Activated CD8-positive, alpha-beta memory T cell treated with anti-CD3 and anti-CD28 coated beads, Interleukin-2, amount 50 U/mL, for 1 hour (primary cell): Measurements from ENCODE around the gene SNX10.

Experiments used
- DNase-seq: peaks from one replicate; pipeline ENCODE4 v3.0.0-alpha.2; 2020; ENCODE audit errors: extremely low read depth

SNX10 gene

DNA sequence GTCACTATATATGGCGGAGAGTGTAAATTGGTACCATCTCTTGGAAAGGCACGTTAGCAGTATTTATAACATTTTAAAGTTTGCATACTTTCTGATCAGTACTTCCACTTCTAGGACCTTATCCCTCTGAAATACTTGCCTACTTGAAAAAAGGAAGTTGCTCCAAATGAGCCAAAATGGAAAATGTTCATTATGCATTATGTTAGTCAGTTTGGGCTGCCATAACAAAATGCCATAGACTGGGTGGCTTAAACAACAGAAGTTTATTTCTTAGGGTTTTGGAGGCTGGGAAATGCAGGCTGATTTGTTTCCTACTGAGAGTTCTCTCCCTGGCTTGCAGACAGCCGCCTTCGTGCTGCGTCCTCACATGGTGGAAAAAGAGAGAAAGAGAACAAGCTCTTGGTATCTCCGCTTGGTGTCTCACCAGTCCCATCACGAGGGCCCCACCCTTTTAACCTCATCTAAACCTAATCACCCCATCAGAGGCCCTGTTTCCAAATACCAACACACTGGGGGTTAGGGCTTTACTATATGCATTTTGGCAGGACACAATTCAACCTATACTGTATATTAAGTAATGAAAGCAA, 6.9 kb downstream of the SNX10 start:
- DNase-seq = no peak

DNA sequence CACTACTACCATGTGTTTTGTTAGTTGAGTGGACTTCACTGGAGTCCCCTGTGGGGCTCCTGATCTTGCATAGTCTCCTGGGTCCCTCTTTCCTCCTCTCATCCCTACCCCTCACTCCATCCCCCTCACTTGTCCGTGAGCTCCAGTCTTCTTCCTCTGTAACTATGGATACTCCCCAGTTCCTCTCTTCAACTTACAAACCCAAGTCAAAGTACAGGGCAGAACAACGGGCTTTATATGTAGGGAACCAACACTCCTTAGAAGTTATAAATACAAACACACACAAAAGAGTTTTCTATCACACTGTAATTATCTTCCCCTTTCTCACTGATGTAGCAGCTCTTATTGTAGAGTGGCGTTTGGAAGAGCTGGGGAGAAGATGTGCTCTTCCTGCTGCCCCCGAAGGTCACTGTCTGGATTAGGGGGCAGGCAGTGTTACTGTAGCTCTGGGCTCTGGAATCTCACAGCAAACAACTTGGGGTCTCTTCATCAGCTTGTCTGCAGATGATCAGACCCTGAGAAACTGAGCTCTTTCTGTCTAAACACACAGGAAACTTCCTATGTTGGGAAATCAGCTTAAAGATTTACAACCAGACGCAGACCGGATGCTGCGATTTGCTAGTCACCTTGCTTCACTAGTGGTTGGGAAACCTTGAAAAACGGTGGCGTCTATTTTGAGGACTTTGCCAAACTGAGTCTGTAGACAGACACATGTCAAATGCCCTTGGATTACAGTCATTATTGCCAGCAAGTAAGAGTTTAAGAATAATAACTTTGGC, 13.6 kb downstream of the SNX10 start:
- DNase-seq = no peak

DNA sequence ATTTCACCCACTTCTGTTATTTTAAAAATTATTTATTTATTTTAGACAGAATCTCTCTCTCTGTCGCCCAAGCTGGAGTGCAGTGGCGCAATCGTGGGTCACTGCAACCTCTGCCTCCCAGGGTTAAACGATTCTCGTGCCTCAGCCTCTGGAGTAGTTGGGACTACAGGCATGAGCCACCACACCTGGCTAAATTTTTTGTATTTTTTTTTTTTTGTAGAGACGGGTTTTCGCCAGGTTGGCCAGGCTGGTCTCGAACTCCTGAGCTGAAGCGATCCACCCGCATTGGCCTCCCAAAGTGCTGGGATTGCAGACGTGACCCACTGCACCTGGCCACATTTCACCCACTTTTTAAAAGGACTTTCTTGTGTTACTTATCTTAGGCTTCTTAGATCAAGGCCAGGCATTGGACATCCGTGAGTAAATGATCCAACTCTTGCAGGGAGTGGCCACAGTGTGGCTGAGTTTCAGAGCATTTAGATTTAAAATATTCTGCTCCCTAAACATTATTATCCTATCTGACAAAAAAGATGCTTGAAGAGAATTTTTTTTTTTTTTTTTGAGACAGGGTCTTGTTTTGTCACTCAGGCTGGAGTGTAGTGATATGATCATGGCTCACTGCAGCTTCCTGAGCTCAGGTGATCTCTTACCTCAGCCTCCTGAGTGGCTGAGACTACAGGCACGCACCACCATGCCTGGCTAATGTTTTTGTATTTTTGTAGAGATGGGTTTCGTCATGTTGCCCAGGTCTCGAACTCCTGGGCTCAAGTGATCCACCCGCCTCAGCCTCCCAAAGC, 14.4 kb downstream of the SNX10 start:
- no peak for DNase-seq

DNA sequence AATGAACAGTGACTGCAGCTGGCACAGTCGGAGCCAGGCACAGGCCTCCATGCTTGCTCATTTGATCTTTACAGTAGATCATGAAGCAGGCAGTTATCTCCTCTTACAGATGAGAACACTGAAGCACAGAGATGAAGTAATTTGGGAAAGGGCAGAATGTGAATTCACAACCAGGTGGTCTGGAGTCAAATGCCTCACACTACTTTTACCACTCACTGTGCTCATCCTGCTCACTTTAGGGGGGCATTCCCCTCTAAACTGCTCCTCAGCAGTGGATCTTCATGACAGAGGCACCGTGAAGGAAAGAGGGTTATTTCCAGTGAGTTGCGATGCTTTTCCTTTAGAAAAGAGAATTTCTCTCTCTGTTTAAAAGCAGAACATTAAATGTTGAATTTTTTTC, 15.1 kb downstream of the SNX10 start:
- no peak for DNase-seq

DNA sequence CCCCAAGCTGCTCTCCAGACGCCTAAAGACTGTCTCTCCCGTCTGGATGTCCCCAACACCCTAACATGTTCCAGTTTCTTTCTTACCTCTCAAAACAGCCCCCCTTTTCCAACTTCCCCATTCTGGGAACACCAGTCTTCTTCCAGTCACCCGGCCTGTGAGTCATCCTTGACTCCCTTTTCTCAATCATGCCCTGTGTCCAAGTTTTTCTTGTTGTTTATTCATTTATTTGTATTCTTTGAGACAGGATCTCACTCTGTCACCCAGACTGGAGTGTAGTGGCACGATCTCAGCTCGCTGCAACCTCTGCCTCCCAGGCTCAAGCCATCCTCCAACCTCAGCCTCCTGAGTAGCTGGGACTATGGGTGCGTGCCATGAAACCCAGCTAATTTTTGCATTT, 15.6 kb downstream of the SNX10 start:
- DNase-seq = no peak

DNA sequence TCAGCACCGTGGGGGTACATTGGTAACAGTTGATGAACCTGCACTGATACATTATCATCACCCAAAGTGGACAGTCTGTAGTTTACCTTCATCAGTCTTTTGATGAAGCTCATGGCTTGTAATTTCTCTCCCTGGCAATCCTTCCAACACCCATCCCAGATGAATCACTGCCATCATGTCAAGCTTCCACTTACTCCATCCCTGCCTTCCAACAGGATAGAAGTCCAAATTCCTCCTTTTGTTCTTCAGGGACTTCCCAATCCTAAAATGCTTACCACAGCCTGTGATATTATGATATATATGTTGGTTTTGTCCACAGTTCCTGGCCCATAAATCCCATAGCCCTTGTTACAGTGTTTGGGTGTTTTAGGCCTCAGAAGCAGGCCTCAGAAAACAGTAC, 16.1 kb downstream of the SNX10 start:
- DNase-seq = no peak

DNA sequence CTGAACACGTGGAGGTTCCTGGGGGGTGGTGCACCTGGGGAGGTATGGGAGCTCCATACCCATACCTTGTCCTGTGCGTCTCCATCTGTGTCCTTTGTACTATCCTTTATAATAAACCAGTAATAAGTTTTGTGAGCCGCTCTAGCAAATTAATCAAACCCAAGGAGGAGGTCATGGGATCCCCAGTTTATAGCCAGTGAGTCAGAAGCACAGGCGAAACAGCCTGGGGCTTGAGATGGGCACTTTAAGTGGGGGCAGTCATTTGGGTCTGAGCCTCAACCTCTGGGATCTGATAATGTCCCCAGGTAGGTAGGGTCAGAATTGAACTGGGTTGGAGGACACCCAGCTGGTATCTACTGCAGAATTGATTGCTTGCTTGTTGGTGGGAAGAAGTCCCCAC, 16.9 kb downstream of the SNX10 start:
- DNase-seq = no peak

DNA sequence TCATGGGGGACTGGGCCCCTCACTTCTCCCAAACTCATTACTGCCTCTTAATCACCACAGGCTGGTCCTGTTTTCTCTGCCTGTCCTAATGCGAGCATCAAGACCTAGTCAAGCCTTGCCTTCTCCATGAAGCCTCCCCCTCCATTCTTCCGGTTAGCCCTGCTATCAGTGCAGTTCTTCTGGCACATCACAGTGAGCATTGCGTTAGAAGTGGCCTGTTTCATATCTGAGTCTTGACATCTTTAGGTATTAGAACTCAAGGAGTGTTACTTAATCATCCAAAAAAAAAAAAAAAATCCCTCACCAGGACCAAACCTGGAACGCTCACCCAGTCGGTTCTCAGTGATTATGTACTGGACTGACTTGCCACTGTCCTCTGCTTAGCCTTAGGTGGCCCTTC, 17.4 kb downstream of the SNX10 start:
- no peak for DNase-seq

DNA sequence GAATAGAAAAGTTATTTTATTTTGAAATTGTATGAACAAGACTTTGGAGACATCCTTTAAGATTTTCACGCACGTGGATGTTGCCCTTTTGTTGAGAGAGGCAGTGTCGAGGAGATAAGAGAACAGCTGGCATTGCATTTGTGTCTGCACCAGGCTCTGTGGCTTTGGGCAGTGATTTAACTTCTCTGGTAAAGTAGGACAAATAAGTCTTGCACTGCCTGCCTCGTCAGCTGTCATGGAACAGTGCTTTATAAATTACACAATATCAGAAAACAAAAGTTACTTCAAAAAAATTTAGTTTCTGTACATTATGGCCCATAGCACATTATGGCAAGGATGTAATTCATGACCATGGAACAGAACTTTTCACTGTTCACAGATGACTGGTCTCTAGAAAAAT, 20.1 kb downstream of the SNX10 start:
- no peak for DNase-seq

DNA sequence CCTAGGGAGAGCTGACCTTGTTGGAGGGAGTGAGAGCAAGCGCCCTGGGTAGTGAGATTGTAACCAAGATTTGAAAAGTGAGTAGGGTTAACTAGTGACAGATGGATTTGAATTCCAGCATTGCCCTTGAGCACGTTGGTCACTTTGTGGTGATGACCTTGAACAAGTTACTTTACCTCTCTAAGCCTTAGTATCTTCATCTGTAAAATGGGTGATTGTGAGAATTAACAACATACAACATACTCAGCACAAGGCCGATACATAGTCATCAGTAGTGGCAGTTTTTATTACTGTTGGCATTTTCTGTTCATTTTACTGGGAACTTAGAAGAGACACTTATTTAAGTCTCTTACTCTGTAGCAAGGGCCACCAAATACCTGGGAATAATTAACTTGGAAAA, 25.5 kb downstream of the SNX10 start:
- DNase-seq = no peak

DNA sequence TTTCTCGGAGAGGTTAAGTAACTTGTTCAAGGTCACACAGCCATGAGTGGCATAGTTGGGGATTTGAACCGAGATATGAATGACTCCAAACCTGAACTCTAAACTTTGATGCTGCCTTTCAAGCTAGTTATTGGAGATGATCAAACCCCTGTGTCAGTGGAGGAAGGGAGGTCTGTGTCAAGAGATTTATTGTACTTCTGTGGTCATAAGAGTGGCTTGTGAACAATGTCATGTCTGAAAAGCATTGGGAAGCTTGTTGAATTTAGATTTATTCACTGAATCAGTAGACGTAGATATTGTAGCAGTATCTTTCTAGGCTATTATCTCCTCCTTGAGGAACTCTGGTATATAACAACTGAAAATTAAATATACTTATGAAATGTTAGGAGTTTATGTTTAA, 27.3 kb downstream of the SNX10 start:
- DNase-seq = no peak

DNA sequence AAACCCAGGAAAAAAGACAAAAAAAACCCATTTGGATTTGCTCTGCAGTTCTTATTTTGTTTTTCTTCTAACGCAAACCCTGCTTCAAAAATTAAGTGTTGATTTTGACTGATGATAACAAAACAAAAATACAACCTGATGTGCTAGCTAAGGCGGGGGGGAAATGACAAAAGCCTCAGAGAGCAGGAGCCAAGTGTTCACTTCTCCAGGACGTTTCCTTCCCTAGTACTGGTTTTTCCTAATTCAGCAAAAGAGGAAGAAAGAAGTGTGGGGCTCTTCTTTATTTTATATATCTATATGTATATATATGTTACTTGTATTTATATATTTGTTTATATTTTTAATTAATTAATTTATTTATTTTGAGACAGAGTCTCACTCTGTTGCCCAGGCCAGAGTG, 28.0 kb downstream of the SNX10 start:
- DNase-seq = no peak

DNA sequence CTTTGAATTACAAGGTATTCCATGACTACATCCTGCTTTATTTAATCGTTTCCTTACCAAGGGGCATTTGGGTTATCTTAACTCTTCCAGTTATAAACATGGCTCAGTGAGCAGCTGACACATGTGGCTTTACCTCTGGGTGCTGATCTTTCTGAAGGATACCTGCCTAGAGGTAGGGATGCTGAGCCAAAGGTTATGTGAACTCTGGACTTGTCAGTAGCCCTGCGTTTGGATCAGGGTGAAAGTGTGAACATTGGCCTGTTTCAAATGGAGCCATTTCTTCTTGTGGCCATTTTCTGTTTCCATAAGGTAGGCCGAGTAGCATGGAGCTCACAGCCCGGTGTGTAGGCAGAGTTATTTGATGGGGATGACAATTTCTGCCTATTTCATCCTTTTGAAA, 29.2 kb downstream of the SNX10 start:
- DNase-seq = no peak

DNA sequence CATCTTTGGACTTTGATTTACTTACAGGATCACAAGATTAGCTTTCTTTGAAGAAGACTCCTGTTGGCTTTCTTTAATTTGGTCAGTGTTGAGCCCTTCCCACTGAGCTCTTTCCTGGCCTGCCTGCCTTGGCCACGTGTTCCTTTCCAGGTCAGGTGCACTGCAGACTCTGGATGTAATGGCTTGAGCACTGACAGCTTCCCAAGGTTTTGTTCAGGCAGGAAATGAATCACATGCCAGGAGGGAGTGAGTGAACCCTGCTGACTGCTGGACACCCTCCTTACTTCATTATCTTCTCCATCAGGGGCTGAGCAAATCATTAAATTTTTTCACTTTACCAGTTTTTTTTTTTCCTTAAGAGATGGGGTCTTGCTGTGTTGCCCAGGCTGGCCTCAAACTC, 29.8 kb downstream of the SNX10 start:
- no peak for DNase-seq

DNA sequence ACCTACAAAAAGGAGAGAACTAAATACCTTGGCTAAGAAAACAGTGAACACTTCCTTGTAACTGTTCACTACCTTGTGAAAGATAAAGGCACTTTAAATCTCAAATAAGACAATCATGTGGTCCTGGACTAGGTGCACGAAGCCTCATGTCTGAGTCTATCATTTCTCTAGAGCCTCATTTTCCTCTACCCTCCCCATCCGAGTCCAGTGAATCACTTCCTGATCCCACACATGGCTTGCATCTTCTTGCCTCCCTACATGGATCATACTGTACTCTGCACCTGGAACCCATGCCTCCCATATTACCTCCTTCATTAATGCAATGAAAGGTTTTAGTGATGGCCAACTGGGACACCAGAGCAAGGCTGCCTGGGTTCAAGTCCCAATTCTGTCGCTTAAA, 34.5 kb downstream of the SNX10 start:
- no peak for DNase-seq

DNA sequence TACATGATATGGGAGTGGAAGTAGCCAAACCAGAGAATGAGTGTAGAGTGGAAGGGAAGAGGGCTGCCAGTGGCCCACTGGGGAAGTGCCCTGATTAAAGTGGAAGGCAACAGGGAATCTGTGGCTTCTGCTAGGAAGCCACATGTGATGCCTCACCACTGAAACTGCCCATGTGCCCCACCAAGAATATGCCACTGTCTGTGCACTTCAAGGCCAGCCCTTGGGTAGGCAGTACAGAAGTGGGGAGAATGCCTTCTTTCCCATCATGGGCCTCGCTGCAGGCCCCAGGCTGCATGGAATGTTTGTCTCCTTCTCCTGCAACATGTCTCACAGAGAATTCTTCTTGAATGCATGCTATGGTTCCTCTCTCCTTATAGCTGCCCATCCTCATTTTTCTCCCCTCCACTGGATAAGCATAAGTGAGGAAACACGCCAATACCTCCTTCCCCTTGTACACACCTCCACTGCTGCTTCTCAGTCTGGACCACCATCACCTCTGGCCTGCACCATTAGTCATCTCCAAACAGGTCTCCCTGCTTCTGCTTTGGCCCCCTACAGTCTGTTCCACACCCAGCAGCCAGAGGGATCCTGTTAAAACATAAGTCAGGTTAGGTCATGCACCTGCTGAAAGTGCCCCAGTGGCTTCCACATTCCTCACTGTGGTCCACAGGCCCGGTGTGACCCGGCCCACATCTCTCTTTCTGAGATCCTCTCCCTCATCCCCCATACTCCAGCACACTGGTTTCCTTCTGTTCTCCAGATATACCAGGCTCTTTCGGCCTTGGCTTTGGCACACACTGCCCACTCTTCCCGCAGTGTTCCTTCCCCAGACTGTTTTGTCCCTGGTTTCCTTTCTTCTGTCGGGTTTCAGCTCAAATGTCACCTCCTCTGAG, 37.1 kb downstream of the SNX10 start:
- DNase-seq = no peak

DNA sequence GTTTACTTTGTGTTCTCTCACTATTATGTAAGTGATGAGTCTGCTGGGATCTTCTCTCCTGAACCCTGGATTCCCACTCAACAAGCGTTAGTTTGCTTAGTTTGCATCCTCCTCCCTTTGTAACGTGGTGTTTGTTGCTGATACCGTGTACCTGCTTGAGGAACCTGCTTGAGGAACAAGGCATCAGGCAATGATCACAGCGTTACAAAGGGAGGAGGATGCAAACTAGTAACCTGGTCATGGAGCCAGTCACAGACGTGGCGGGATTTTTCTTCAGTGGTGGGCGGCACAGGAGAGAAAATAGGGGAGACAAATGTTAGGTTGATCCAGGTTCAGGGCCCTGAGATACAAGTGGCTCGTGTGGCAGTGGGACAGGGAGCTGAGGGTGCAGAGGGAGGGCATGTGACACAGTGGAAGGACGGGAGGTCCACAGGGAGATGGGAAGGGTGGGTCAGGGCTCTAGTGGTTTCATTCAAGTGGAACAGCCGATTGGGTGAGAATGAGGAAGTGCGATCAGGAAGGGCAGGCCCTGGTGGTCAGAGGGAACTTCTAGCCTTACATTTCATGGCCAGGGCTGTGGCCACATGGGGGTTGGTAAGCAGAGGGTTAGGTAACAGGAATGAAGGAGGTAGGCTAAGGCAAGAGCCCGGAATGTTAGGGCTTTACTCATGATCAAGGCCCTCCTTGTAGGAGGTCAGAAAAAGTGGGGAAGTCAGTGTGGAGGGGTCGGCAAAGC, 38.0 kb downstream of the SNX10 start:
- DNase-seq = no peak

DNA sequence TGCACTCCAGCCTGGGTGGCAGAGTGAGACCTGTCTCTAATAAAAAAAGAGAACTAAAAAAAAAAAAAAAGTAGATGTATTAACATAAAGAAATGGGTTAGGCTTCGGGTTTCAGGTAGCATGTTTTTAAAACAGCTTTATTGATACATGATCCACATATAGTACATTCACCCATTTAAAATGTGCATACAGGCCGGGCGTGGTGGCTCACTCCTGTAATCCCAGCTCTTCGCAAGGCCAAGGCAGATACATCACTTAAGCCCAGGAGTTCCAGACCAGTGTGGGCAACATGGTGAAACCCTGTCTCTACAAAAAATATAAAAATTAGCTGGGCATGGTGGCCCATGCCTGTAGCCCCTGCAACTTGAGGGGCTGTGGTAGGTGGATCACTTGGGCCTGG, 39.5 kb downstream of the SNX10 start:
- no peak for DNase-seq

DNA sequence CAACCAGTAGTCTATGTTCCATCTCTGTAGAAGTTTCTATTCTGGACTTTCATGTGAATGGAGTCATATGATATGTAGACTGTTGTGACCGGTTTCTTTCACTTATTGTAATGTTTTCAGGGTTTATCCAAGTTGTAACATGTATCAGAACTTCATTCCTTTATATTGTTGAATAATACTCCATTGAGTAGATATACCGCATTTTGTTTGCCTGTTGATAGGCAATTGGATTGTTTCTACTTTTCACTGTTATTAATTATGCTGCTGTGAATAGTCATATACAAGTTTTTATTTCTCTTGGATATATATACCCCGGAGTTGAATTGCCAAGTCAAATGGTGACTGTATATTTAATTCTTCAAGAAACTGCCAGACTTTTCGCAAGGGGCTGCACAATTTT, 40.1 kb downstream of the SNX10 start:
- no peak for DNase-seq

DNA sequence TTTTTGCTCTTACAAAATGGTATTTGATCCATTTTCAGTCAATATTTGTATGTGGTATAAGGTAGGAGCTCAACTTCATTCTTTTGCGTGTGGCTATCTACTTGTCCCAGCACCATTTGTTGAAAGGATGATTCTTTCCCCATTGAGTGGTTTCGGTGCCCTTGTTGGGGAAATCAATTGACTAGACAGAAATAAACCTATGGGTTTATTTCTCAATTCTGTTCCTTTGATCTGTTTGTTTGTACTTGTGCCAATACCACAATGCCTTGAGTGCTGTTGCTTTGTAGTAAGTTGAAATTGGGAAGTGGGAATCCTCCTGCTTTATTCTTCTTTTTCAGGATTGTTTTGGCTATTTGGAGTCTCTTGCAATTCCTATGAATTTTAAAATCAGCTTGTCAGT, 41.0 kb downstream of the SNX10 start:
- DNase-seq = no peak

DNA sequence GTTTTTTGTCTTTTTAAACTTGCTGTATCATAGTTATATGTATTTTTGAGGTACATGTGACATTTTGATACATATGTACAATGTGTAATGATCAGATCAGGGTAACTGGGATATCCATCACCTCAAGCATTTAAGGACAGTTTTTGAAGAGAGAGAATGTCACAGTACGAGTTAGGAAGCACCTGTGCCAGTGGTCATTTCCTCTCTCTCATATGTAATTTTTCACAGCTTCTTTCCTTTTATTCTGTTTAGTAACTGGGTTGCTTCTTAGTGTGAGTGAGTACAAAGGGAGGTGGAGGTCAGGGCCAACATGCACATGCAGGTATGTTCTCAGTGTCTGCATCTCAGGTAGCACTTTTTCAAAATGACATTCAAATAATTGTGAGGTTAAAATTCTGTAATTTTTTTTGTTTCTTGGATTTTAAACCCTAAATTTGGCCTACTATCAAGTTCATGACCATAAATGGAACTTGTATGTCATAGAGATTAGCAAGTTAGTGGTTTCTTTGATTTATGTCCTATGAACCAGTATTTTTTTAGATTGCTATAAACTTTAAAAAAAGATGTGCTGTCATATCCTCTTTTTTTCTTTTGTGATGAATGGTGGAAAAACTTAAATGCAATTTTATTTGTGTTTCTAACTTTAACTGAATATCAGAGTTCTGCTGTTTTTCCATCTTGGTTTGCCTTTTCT, 42.7 kb downstream of the SNX10 start:
- no peak for DNase-seq
